Stimulated activated CD4-positive, alpha-beta T cell treated with anti-CD3 and anti-CD28 coated beads, Interleukin-4, amount 100 ng/mL, for 1 hour (primary cell): ENCODE measurements around the gene INO80C.
"Not testable (repeated sequence)": the region's sequence is repeated elsewhere in the genome, so short reads cannot be mapped to it uniquely, and the experiment has no call there.

ENCODE experiments used
- DNase-seq: peaks from one replicate; pipeline ENCODE4 v3.0.0-alpha.2; 2020

The INO80C gene

DNA sequence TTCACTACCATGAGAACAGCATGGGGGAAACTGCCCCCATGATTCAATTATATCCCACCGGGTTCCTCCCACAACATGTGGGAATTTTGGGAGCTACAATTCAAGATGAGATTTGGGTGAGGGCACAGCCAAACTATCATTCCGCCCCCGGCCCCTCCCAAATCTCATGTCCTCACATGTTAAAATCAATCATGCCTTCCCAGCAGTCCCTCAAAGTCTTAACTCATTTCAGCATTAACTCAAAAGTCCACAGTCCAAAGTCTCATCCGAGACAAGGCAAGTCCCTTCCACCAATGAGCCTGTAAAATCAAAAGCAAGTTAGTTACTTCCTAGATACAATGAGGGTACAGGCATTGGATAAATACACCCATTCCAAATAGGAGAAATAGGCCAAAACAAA, 10.2 kb downstream of the INO80C start:
- DNase-seq: not testable (repeated sequence)

DNA sequence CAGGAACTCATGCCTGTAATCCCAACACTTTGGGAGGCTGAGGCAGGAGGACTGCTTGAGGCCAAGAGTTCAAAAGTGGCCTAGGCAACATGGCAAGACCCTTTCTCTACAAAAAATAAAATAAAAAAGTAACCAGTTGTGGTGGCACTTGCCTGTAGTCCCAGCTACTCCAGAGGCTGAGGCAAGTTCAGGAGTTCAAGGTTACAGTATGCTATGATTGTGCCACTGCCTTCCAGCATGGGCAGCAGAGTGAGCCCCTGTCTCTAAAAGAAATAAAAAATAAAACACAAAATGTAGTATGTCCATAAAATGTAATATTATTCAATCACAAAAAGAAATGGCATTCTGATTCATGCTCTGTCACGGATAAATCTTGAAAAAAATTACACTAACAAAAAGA, 11.9 kb downstream of the INO80C start:
- DNase-seq: no peak

DNA sequence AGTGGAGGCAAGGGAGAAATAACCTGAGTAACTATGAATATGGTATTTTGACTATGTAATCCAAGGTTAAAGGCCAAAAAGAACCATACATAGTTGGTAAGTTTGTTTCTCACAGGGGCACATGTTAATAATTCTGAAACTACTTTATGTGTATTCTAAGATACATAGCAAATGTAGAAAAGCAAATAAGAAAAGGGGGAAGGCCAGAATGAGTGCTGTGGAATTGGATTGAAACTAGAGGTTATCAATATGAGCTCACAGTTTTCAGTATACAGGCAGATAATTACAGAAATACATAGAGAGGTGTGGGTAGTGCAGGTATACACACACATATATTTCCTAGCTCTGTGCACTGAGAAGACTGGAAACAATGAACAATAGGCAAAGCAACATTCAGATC, 13.7 kb downstream of the INO80C start:
- no peak for DNase-seq

DNA sequence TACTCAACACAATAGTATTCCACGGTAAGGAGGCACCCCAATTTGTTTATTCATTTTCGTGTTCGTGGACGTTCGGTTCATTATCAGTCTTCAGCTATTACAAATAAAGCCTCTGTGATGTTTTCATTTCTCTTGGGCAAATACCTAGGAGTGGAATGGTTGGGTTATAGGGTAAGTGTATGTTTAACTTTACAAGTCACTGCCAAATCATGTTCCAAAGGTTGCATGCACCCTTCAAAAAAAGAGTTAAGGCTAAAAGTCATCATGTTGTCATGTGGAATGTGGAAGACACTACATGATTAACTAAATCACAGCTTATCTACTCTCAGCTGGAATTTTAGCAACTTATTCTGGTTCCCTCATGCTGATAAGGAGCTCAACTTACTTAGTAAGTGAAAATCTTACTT, 15.8 kb downstream of the INO80C start:
- no peak for DNase-seq

DNA sequence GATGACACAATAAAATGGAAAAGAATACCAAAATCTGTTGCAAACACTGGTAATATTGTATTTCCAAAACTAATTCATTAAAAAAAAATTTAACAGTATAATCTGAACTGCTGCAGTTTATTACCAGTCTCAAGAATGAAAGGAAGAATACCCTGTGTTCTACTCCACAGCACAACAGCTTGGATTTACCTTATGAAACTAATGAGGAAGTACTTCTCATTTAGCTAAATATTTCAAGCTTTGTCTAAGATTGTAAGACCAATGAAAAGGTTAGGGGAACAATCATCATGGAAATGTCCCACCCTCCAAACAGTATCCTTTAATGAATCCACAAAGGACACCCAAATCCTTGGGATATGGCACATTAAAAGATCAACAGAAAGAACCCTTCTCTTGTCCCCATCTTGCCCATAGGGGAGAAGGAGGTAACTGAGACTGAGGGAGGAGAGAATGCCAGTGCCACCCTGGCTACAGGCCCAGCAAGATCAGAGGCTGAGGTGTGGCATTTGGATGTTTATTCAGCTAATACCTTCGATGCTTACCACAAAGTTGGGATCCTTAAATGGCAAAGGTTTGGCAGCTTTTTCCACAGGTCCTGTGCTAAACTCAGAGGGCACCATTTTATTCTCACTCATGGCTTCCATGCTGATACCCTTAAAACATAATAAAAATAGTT, 17.7 kb downstream of the INO80C start:
- DNase-seq: no peak

DNA sequence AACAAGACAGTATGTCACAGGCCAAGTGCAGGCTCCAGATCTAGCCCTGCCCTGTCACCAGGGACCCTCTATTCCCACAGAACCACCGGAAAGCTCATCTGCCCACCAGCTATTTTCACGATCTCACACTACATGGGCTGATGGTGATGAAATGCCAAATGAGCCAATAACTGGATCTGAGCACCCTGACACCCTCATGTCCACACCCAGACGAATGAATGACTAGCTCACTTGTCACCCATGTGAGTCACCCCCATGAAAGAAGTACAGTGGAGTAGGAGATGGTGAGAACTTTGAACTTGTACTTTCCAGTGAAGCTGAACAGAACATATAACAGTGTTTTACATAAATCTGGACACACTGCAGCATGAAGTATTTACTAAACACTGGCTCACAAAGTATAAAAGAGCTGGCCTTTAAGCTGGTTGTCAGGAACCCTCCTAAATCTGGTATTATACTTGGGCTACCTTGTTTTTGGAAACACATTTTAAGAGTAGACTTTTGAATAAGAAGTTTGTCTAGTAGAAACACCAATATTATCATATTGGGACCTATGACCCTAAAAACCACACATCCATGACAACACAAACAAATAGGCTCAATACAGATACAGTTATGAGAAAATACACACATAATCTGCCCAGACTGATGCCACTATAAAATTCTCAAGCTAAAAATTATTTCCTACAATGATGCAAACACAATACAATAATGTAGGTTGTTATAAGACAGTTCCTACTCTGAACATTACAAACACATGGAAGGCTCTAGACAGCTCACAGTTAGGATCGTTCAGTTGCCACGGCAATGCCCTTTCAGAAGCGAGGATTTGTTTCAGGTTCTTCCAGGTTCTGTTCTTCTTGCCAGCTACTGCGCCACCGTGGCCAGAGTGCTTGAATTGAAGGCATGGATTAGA, 19.0 kb downstream of the INO80C start:
- DNase-seq: peak; percentile 11

DNA sequence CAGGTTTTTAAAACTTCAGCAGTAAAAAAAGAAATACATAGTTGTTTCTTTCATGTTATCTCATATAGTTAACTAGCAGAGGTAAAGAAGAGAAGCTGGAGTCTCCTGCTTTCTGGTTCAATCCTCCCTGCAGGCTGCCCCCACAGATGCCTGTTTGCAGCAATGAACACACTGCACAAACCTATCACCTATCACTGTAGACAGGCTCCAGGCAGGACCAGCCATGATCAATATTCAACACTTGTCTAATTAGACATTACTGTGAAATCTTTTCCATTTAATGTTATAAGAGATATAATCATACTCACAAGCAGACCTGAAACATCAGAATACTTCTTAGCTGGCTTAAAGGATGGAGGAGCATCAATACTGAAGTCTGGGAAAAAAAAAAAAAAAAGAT, 19.8 kb downstream of the INO80C start:
- DNase-seq: no peak

DNA sequence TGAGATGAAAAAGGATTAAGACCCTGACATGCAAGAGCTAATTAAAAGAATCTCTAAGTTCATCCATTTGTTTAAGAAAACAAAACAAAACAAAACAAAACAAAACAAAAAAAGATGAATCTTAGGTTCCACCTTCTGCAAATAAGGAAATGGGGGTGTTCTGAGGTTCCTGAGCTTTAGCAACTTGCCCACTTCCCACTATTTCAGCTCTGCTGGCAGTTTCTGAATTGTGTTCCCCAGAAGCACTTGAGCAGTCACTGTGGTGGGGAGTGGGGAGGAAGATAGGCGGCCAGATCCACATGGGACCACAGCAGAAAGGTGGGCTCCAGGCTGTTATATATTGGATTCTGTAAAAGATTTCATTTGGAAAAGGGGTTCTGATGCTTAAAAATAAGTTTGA, 20.3 kb downstream of the INO80C start:
- DNase-seq: no peak

DNA sequence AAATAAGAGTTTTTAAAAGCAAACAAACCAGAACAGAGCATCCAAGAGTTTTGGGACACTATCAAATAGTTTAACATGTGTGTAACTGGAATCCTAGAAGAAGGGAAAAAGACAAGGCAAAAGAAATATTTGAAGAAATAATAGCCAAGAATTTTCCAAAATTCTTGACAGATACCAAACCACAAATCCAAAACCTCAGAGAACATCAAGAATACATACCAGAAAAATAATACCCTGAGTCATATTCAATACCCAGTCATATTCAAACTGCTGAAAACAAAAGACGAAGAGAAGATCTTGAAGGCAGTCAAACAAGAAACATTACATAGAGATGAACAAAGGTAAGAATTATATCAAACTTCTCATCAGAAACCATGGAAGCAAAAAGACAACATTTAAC, 22.9 kb downstream of the INO80C start:
- DNase-seq: no peak

DNA sequence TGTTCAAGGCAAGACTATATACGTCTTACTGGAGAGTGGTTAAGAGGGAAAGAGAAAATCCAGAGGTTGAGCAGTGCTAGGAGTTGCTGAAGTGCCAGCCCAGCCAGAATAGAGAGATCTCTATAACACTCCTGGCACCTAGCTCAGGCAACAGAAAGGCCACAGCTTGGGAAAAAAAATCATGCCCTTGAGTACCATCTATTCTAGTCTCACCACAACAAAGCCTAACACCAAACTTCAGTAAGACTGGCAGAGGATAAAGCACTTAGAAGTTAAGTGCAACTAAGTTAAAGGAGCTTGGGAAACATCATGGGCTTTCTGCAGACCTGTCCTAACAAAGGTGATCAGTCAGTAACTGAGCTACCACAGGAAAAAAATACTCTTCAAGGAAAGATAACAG, 24.2 kb downstream of the INO80C start:
- DNase-seq: no peak

DNA sequence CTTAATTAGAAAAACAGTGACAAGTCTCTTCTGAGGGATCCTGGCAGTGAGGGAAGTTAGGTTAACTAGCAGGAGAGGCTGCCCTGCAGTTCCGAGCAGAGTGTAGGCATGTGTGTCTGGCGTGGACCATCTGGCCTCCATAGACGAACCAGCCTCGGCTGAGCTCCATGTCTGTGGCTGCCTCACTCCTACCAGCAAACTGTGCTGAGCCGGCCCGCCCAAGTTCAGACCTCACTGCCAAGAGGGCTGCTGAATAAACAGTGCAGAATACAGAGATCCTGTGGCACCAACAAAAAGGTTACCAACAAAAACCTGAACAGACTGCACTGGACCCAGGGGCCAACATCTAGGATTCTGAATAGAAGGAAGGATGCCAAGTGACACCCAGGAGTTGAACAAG, 27.3 kb downstream of the INO80C start:
- DNase-seq: no peak

DNA sequence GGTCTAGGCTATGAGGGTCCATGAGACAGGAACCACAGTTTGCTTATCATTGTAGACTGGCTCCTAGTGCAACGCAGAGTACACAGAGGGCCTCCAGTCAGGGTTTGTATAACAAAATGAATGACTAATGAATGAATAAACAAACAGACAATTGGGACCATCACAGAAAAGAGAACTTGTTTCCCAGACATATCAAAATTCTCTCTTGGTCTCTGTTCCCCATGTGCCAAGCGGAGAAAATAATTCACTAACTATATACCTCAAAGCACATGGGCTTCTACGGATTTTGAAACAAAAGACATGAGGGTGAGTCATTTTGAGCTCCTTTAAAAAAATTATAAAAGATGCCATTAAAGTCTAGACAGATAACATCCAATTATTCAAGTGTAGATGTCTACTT, 28.0 kb downstream of the INO80C start:
- no peak for DNase-seq

DNA sequence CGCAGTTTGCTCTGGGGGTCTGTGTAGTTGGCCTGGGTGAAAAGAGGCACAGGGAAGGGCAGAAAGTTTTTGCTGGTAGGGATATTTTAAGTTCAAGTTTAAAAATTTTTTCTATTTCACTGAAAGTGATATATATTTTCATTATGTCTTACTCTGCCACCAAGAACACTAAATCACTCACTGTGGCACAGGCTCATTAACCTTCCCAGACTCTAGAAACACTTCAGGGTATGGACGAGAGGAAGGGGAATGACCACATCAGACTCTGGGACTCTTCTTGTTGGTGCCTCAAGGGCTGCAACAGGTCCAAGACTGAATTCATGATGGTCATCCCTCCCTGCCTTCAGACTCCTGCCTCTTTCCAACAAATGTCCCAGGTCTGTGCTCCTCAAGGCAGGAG, 29.0 kb downstream of the INO80C start:
- DNase-seq: no peak

DNA sequence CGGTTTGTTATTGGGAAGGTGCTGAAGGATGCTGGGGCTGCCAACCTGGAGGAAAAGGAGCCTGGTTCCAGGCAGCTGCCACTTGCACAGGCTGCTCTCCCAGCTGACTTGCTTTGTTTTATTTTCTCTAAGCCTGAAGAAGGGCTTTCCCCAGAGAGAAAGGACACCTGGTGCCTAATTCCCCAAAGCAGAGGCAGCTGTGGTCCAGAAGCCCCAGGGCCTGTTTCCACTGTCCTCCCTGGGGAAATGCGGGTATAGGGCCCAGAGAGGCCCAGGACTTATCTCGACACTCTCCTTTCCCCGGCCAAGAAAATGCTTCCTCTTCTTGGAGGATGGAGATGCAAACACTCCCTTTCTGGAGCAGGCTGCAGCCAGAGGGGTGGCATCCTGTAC, 30.1 kb downstream of the INO80C start:
- DNase-seq: no peak

DNA sequence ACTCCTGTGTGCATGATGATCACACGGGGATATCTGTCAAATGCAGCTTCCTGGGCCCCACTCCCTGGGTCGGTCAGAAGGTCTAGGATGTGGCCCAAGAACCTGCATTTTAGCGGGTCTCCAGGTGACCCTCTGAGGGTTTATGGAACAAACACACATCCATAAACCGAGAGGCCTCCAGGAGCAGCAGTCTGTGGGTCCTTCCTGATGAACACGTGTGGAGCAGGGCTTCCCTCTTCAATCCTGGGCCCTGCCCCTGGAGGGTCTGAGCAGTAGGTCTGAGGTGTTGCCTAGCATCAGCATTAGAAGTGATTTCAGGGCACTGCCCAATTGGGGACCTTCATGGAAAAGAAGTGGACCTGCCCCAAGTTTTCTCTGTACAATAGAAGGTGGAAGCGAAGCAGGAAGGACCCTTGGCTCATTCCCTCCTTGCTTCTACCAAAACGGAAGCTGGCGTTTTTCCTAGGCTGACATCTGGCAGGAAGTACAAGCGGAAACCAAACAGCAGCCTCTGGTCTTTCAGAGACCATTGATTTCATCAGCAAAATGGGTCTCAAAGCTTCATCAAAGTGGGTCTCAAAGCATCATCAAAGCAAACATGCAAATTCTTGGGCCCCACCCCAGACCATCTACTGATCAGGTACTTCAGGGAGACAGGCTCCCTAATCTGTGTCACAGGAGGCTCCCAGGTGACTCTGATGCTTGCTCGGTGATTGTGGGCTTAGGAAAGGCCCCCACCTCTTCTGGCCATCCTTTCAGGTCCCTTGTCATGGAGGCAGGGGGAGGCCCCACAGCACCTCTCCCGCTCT, 30.7 kb downstream of the INO80C start:
- no peak for DNase-seq

DNA sequence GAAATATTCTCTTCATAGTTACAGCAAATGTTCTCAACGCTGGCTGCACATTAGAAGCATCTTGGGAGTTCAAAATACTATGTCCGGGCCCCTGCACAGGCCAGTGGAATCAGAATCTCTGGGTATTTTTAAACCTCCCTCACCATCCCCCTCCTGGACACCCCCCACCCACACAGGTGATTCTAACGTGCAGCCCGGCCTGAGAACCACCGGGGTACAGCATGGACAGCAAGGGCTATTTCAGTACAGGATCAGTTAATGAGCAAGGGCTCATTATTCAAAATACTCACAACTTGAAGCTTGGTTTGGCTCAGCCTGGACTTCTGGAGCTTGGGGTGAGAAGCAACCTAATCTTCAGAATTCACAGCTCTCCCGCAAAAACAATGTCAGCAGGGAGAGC, 31.4 kb downstream of the INO80C start:
- DNase-seq: no peak

DNA sequence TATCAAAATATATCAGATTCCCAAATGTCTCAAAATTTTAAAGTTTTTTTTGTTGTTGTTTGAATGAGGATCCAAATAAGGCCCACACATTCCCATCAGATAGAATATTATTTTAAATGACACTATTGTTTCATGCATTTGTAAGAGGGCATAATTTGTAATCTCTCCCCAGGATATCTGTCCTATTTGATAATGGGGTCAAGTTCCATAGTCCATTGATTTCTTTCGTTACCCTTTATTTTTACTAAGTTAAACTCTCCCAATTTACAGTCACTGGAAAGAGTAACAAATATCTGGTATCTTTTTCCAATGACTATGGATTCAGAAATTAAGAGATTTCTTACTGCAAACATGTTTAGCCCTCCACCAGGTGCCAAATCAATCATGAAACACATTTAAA, 32.4 kb downstream of the INO80C start:
- no peak for DNase-seq

DNA sequence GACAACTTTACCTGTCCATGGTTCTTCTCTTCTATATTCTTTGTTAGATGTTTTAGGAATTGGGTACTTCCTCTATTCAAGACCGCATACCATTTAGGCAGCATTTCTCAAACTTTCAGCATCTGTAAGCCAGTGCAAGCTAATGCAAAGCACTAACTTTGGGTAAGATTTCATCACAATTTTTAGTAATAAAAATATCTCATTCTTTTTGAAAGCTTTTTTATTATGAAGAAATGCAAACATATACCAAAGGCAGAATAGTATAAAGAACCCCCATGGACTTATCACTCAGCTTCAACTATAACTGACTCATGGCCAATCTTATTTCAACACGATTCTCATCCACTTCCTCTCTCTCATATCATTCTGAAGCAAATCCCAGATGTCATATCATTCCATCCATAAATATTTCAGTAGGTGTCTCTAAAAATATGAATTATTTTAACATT, 32.9 kb downstream of the INO80C start:
- DNase-seq: no peak

DNA sequence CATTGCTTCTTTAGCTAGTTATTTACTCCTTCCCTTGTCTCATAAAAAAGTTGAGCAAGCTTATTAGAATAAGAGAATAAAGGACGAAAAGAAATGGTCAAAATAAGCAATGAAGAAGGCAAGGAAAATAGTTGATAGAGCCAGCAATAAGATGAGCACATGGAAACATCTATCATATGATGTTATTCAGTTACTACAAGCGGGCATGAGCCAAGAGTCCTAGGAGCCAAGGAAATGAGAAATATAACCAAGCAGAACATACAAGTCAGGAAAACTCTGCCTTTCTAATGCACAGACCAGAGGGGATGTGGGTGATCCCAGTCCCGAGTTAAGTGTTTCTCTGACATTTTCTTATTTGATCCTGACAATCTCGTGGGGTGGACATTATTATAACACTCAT, 33.9 kb downstream of the INO80C start:
- DNase-seq: no peak

DNA sequence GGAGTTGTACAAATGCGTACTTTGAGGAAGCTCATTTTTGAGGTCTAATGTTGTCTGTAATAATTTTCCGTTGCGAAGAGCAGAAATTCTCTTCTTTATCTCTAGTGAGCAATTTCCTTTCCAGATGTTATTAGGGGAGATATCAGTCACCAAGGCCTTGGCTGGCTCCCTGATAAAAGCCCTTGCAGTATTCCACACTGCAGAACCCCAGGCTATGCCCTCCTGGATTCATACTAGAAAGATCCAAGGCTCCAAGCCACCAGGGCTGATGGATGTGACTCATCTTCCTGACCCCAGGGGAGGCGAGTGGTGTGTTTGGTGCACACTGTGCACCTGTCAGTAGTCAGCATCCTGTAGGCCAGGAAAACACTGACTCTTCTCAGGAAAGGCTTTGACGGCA, 34.7 kb downstream of the INO80C start:
- DNase-seq: no peak

DNA sequence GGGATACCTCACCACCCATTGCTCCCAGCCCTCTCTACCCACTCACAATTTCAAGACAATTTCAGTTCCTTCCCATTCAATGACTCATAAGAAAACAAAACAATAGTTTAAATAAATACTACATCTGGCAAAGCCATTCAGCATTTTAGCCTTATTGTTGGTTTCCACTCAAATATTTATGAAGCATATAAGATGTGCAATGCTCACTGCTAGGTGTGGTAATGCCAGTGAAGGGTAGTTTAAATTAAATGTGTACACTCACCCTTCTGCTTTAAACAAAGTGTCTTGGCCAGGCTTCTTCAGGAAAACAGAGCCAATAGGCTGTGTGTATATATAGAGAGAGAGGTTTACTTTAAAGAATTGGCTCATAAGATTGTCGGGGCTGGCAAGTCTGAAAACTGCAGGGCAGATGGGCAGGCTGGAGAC, 37.0 kb downstream of the INO80C start:
- no peak for DNase-seq

DNA sequence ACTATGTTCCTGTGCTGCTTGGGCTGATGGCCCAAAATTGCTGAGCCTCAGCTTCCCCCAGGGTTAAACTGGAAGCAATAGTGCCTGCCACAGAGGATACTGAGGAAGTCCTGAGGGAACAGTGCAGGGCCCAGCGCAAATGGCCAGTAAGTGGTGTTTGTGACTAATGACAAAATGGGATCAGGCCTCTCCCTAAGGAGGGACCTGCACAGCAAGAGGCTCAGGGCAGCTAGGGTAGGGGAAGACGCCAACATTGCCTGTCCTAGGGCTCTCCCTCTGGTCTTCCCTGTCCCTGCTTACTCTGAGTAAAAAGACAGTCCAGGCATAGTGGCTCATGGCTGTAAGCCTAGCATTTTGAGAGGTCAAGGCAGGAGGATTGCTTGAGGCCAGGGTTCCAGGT, 37.8 kb downstream of the INO80C start:
- no peak for DNase-seq

DNA sequence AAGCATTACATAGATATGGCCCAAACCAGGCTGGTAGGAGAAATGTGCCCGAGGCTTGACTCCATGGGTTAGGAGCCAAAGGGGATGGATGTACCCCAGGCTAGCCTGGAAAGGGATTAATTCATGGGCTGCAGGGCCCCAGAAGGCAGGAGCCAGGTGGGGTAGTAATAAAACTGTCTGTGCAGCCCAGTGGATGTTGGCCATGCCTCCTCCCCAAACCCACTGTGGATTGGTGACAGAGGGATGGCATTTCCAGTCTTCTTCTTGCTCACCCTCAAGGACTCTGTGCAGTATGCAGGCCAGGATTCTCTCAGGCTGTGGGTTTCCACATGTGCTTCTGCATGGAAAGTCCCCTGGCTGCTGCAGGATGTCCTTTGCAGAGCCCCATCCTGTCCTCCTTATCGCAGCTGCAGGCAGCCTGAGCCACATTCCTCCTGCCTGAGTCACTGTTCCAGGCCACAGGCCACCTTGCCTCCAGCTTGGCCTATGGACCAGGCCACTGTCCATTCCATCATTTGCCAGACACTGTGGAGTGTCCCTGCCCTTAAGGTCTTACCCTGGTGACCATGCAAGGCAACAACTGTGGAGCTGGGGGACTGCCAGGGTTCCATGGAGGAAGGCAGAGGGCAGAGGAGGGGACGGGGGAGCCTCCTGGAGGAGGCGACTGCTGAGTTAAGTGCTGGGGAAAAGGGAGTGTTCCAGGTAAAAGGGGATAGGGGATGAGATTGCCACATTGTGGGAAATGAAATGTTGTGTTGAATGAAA, 38.9 kb downstream of the INO80C start:
- DNase-seq: no peak
